ENCODE measurements around the gene ZNF678. TPM values are rescaled to one million over a fixed set of nuclear protein-coding genes. Genes with fewer than 3 reads are reported as not detected.
"Not testable (repeated sequence)": the region's sequence is repeated elsewhere in the genome, so short reads cannot be mapped to it uniquely, and the experiment has no call there.

The ZNF678 gene
- total and polyA plus RNA-seq, 2 donors (not counting 1 experiment from before 2014, with no cell fraction given): 5.5 to 16.0 TPM

DNA sequence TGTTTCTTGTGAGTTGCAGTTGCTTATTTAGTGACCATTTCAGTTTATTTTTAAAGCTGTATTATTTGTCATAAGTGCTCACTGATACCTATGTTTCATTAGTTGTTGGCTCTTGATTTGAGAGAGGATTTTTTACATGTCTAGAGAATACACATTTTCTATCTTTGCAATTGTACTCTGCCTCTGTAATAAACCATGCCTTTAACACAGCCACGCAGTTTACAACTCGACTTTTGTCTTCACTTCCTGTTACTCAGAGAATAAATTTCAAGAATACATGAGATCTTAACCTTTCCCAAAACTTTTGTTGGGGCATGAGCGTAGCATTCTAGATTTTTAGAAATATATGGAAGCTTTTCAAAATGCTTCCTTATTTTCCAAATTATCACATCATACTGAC, 14.9 kb upstream of the ZNF678 start:
- H3K4me3 ChIP-seq (ENCODE audit: control extremely low read depth in 1 of 5, extremely low read depth in 1 of 5, insufficient read depth in 1 of 5, low read depth in 2 of 5, low read length in 4 of 5): no peak overlapping the region
- WGBS (ENCODE audit: insufficient coverage): no CpG with 5 or more reads among the region's 3 CpGs

GRCh38 chr1:227549892-227550291, 13.5 kb upstream of the ZNF678 start:
- Histone ChIP-seq H3K4me1 (ENCODE audit: control insufficient read depth in 2 of 2, insufficient read depth in 2 of 2, low read length in 2 of 2) (no peaks in the 10 kb centered on the region), H3K9ac (ENCODE audit: low read length) (no peak overlapping the region), H3K27me3 (replicated peaks in 1 of 4; ENCODE audit: control extremely low read depth in 1 of 4, control insufficient read depth in 3 of 4, insufficient read depth in 4 of 4, low read length in 3 of 4) (peaks cover 0 to 7% (median 2%) of the 10 kb centered on the region in 4 experiments), H3K79me2 (ENCODE audit: control insufficient read depth, insufficient read depth, low read length) (no peaks in the 10 kb centered on the region), H3K4me3 (ENCODE audit: control extremely low read depth in 1 of 5, extremely low read depth in 1 of 5, insufficient read depth in 1 of 5, low read depth in 2 of 5, low read length in 4 of 5) (no peak overlapping the region), H3K36me3 (replicated peaks in 1 of 2; ENCODE audit: control extremely low read depth in 1 of 2, control insufficient read depth in 1 of 2, extremely low read depth in 1 of 2, insufficient read depth in 2 of 2, low read length in 1 of 2) (no peaks in the 10 kb centered on the region), H3K27ac (ENCODE audit: low read length in 2 of 2) (no peak overlapping the region), H3K4me2 (replicated peaks; ENCODE audit: low read depth, low read length, poor library complexity, severe bottlenecking) (no peak overlapping the region), H4K20me1 (ENCODE audit: control insufficient read depth, insufficient read depth, low read length, poor library complexity, severe bottlenecking) (no peaks in the 10 kb centered on the region), H2AFZ (ENCODE audit: insufficient read depth, low read depth, low read length, poor library complexity, severe bottlenecking) (no peak overlapping the region), H3K9me3 (ENCODE audit: control extremely low read depth in 1 of 3, control insufficient read depth in 2 of 3, insufficient read depth in 1 of 3, low read length in 2 of 3) (peaks cover 0 to 6% (median 3%) of the 10 kb centered on the region in 3 donors)
- ATAC-seq (ENCODE audit: low read depth): no peak
- ChIA-PET CTCF (no interaction called here), POLR2A (no interaction called here)
- Mint-ChIP-seq H3K27ac (no peak overlapping the region), H3K4me1 (no peaks in the 10 kb centered on the region), H3K4me3 (no peak overlapping the region), H3K9me3 (ENCODE audit: insufficient read depth) (peaks cover 8% of the 10 kb centered on the region), H3K27me3 (peaks cover 29% of the 10 kb centered on the region)
- intact Hi-C loops (cut with micrococcal nuclease): no loop called here
- no peak for DNase-seq
- no peak for TF ChIP-seq EZH2 (IDR thresholded peaks at IDR 0.05; ENCODE audit: borderline replicate concordance, insufficient read depth, low read depth, low read length, poor library complexity, severe bottlenecking)
- no peak for TF ChIP-seq CTCF (IDR thresholded peaks at IDR 0.05)
- 92% methylated on average over 1 of the region's 2 CpGs for WGBS (ENCODE audit: insufficient coverage)

More for the DNA sequence above, 14.9 kb upstream of the ZNF678 start:
- DNase-seq: no peak
- Mint-ChIP-seq H3K4me3 (no peak overlapping the region), H3K4me1 (no peaks in the 10 kb centered on the region), H3K27me3 (peaks cover 23% of the 10 kb centered on the region), H3K9me3 (ENCODE audit: insufficient read depth) (peaks cover 8% of the 10 kb centered on the region), H3K27ac (no peak overlapping the region)
- no peak overlapping the region for H3K27ac ChIP-seq (ENCODE audit: low read length in 2 of 2)
- ATAC-seq (ENCODE audit: low read depth): no peak
- TF ChIP-seq EZH2 (IDR thresholded peaks at IDR 0.05; ENCODE audit: borderline replicate concordance, insufficient read depth, low read depth, low read length, poor library complexity, severe bottlenecking): no peak
- no peak for TF ChIP-seq CTCF (IDR thresholded peaks at IDR 0.05)
- H3K36me3 ChIP-seq (replicated peaks in 1 of 2; ENCODE audit: control extremely low read depth in 1 of 2, control insufficient read depth in 1 of 2, extremely low read depth in 1 of 2, insufficient read depth in 2 of 2, low read length in 1 of 2): no peaks in the 10 kb centered on the region
- peaks cover 0 to 7% (median 2%) of the 10 kb centered on the region in 4 experiments for H3K27me3 ChIP-seq (replicated peaks in 1 of 4; ENCODE audit: control extremely low read depth in 1 of 4, control insufficient read depth in 3 of 4, insufficient read depth in 4 of 4, low read length in 3 of 4)
- H3K4me2 ChIP-seq (replicated peaks; ENCODE audit: low read depth, low read length, poor library complexity, severe bottlenecking): no peak overlapping the region
- intact Hi-C loops (cut with micrococcal nuclease): no loop called here
- no peak overlapping the region for H2AFZ ChIP-seq (ENCODE audit: insufficient read depth, low read depth, low read length, poor library complexity, severe bottlenecking)
- H3K4me1 ChIP-seq (ENCODE audit: control insufficient read depth in 2 of 2, insufficient read depth in 2 of 2, low read length in 2 of 2): peaks cover 0 to 2% of the 10 kb centered on the region in 2 donors
- H3K79me2 ChIP-seq (ENCODE audit: control insufficient read depth, insufficient read depth, low read length): no peaks in the 10 kb centered on the region
- peaks cover 0 to 9% (median 3%) of the 10 kb centered on the region in 3 donors for H3K9me3 ChIP-seq (ENCODE audit: control extremely low read depth in 1 of 3, control insufficient read depth in 2 of 3, insufficient read depth in 1 of 3, low read length in 2 of 3)
- ChIA-PET POLR2A (interaction anchor here (0.6 kb wide), 1 partner anchor 10 kb away, joined by 5 read pairs; no protein-coding TSS in a partner anchor), CTCF (no interaction called here)
- no peak overlapping the region for H3K9ac ChIP-seq (ENCODE audit: low read length)
- H4K20me1 ChIP-seq (ENCODE audit: control insufficient read depth, insufficient read depth, low read length, poor library complexity, severe bottlenecking): no peaks in the 10 kb centered on the region

GRCh38 chr1:227551881-227552280, 11.5 kb upstream of the ZNF678 start:
- intact Hi-C loops (cut with micrococcal nuclease); H3K27me3 ChIP-seq (replicated peaks in 1 of 4; ENCODE audit: control extremely low read depth in 1 of 4, control insufficient read depth in 3 of 4, insufficient read depth in 4 of 4, low read length in 3 of 4); ATAC-seq (ENCODE audit: low read depth); H3K4me1 Mint-ChIP-seq; H3K79me2 ChIP-seq (ENCODE audit: control insufficient read depth, insufficient read depth, low read length); POLR2A ChIA-PET; H3K27ac Mint-ChIP-seq; H3K27ac ChIP-seq (ENCODE audit: low read length in 2 of 2); H2AFZ ChIP-seq (ENCODE audit: insufficient read depth, low read depth, low read length, poor library complexity, severe bottlenecking); H3K9me3 ChIP-seq (ENCODE audit: control extremely low read depth in 1 of 3, control insufficient read depth in 2 of 3, insufficient read depth in 1 of 3, low read length in 2 of 3); H3K9ac ChIP-seq (ENCODE audit: low read length); H3K4me3 ChIP-seq (ENCODE audit: control extremely low read depth in 1 of 5, extremely low read depth in 1 of 5, insufficient read depth in 1 of 5, low read depth in 2 of 5, low read length in 4 of 5); H3K4me3 Mint-ChIP-seq; DNase-seq; H4K20me1 ChIP-seq (ENCODE audit: control insufficient read depth, insufficient read depth, low read length, poor library complexity, severe bottlenecking); H3K36me3 ChIP-seq (replicated peaks in 1 of 2; ENCODE audit: control extremely low read depth in 1 of 2, control insufficient read depth in 1 of 2, extremely low read depth in 1 of 2, insufficient read depth in 2 of 2, low read length in 1 of 2); H3K4me2 ChIP-seq (replicated peaks; ENCODE audit: low read depth, low read length, poor library complexity, severe bottlenecking); H3K4me1 ChIP-seq (ENCODE audit: control insufficient read depth in 2 of 2, insufficient read depth in 2 of 2, low read length in 2 of 2); H3K9me3 Mint-ChIP-seq (ENCODE audit: insufficient read depth): not testable (repeated sequence)
- WGBS (ENCODE audit: insufficient coverage): no CpG with 5 or more reads among the region's 1 CpG
- H3K27me3 Mint-ChIP-seq: peaks cover 29% of the 10 kb centered on the region
- CTCF ChIA-PET: interaction anchor here (0.7 kb wide), 1 partner anchor 9 kb away, joined by 3 read pairs; no protein-coding TSS in a partner anchor

Measured in B cell (primary cell).